ENCODE data around the gene SLC41A3. TPM values are rescaled to one million over a fixed set of nuclear protein-coding genes. Genes with fewer than 3 reads are reported as not detected.

Gene SLC41A3
- total and polyA plus RNA-seq, 2 of the 4 experiments (the other 2 are of a cell fraction): 30.5 to 43.5 TPM

- TF ChIP-seq NFE2L2 (IDR thresholded peaks at IDR 0.05; ENCODE audit: low read depth, low read length) (no peak), USF2 (IDR thresholded peaks at IDR 0.05; ENCODE audit: low read depth, low read length) (no peak), MAZ (IDR thresholded peaks at IDR 0.05; ENCODE audit: borderline replicate concordance, low read depth, low read length) (no peak)
- Histone ChIP-seq H3K4ac (ENCODE audit: low read depth, low read length) (no peak overlapping the region), H2BK20ac (ENCODE audit: low read depth, low read length) (no peak overlapping the region), H4K5ac (ENCODE audit: low read depth, low read length) (no peak overlapping the region), H3K4me1 (ENCODE audit: control insufficient read depth, insufficient read depth, low read length) (no peaks in the 10 kb centered on the region), H2BK15ac (ENCODE audit: low read depth, low read length) (no peak overlapping the region), H3K9me1 (ENCODE audit: insufficient read depth, low read length) (no peaks in the 10 kb centered on the region), H3K36me3 (ENCODE audit: control insufficient read depth, insufficient read depth, low read length) (no peaks in the 10 kb centered on the region), H4K91ac (ENCODE audit: insufficient read depth, low read depth, low read length) (no peak overlapping the region), H4K8ac (ENCODE audit: low read depth in 2 of 2, low read length in 2 of 2) (no peak overlapping the region), H3K14ac (replicated peaks; ENCODE audit: low read depth, low read length) (no peak overlapping the region), H3K18ac (ENCODE audit: low read depth, low read length) (no peak overlapping the region), H3K4me3 (ENCODE audit: insufficient read depth, low read depth, low read length) (no peak overlapping the region), H3K23ac (ENCODE audit: low read depth, low read length) (no peak overlapping the region), H4K20me1 (ENCODE audit: insufficient read depth, low read length) (no peaks in the 10 kb centered on the region), H3K4me2 (ENCODE audit: low read depth, low read length) (no peak overlapping the region), H3K27ac (ENCODE audit: insufficient read depth, low read length) (no peak overlapping the region), H3K9ac (ENCODE audit: low read depth, low read length) (no peak overlapping the region), H2BK5ac (ENCODE audit: low read depth, low read length, poor library complexity, severe bottlenecking) (no peak overlapping the region), H3K9me3 (ENCODE audit: control insufficient read depth, insufficient read depth, low read length) (0 out of 2 replicates have a peak, but pooled peaks cover 2% of the 10 kb centered on the region), H2AK9ac (replicated peaks; ENCODE audit: low read depth, low read length, poor library complexity) (no peak overlapping the region), H2BK120ac (ENCODE audit: low read depth, low read length) (no peak overlapping the region), H2AFZ (replicated peaks; ENCODE audit: low read length, poor library complexity) (no peak overlapping the region), H3K27me3 (ENCODE audit: control insufficient read depth, insufficient read depth, low read length) (peaks cover 39% of the 10 kb centered on the region), H3K56ac (ENCODE audit: extremely low read depth, insufficient read depth, low read length) (no peak overlapping the region), H2AK5ac (ENCODE audit: low read depth, low read length) (no peak overlapping the region), H3K79me1 (ENCODE audit: low read depth in 1 of 2, low read length in 2 of 2) (no peaks in the 10 kb centered on the region)
- DNase-seq: no peak
- CTCF ChIA-PET: interaction anchor here (0.7 to 1.3 kb wide), 3 partner anchors 16 to 188 kb away, joined by 3 to 5 read pairs (median 4); no protein-coding TSS in a partner anchor
- ATAC-seq (ENCODE audit: low read depth): no peak
- intact Hi-C loops (cut with micrococcal nuclease): no loop called here
- POLR2A ChIA-PET (ENCODE audit: unreplicated experiment): no interaction called here
- BruUV-seq (replicated peaks): no TSS peak
- no CpG with 5 or more reads among the region's 1 CpG for WGBS, 2 experiments (ENCODE audit: extremely low coverage in 2 of 2, insufficient read length in 1 of 2)
- in situ Hi-C loops (cut with MboI; ENCODE audit: low sequenced_read_pairs): loop anchor here (10.0 kb wide), 1 partner anchor 258 kb away; no protein-coding TSS in a partner anchor
- dilution Hi-C loops (cut with HindIII; ENCODE audit: low sequenced_read_pairs, unreplicated experiment): no loop called here
These were observed 32.6 kb upstream of the SLC41A3 start for GRCh38 chr3:126116526-126116925.

Measured in IMR-90 (cell line).